Mononuclear cell (primary cell): ENCODE data around the gene OTULIN. TPM values are rescaled to one million over a fixed set of nuclear protein-coding genes. Genes with fewer than 3 reads are reported as not detected.

Experiments
- H3K27me3 ChIP-seq: 2 replicates; pipeline ENCODE4 v1.6.0; 2011; ENCODE audit warnings: low read length, control low read depth; ENCODE audit not compliant: insufficient read depth
- H3K4me1 ChIP-seq: 2 replicates; pipeline ENCODE4 v1.5.1; 2011; ENCODE audit warnings: mild to moderate bottlenecking, low read length, control low read depth; ENCODE audit not compliant: insufficient read depth
- H3K4me3 ChIP-seq: 2 replicates; pipeline ENCODE4 v1.5.1; 2011; ENCODE audit warnings: mild to moderate bottlenecking, low read length, moderate library complexity
- H3K9me3 ChIP-seq: 2 replicates; pipeline ENCODE4 v1.5.1; 2011; ENCODE audit warnings: low read depth, mild to moderate bottlenecking, control low read depth, low read length
- total RNA-seq: library from RNA; depleted of rRNA; stranded (reverse); fragments of >200 nt; gene quantifications from one replicate; pipeline ENCODE4 v1.2.3, GENCODE V29; 2012

The OTULIN gene
- total RNA-seq, 1 donor, result 88.1 TPM

GRCh38 chr5:14663734-14664269, 716 bp upstream of the OTULIN start:
- peak overlapping the region; percentile 75 for H3K4me3 ChIP-seq
- H3K27me3 ChIP-seq, result no peaks in the 10 kb centered on the region
- H3K9me3 ChIP-seq, result no peaks in the 10 kb centered on the region
- H3K4me1 ChIP-seq, result peaks cover 44% of the 10 kb centered on the region

DNA sequence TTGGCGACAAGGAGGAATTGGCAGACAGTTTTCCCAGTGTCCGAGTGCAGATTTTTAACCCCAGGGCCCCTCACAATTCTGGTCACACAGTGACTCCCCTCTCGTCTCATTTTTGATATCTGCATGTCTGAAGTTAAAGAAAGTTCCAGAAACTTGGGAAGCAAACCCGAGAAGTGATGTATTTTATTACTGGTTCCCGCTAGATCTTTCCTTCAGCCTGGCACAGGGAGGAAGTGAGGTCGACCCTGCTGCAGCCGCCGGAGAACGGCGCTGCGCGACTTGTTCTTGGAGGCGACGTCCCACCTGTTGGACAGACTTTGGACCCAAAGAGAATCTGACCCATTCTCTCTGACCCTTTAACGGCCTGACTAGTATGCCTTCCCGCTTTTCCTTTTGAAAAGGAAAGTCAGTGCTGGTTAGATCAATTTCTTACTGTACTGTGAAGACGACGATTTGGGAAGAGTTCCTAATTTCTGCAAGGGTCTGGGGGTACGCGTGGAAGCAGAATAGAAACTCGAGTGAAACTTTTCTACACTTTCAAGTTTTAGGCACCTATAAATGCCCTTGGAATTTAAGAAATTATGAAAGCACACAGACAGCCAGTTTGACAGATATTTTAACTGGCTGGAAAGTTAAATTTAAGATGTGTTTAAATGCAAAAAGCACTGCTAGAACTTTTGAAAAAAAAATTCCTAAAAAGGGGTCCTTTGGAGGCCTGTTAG, 744 bp downstream of the OTULIN start:
- Histone ChIP-seq H3K9me3 (no peaks in the 10 kb centered on the region), H3K4me3 (peak overlapping the region; percentile 75), H3K27me3 (no peaks in the 10 kb centered on the region), H3K4me1 (peaks cover 52% of the 10 kb centered on the region)

DNA sequence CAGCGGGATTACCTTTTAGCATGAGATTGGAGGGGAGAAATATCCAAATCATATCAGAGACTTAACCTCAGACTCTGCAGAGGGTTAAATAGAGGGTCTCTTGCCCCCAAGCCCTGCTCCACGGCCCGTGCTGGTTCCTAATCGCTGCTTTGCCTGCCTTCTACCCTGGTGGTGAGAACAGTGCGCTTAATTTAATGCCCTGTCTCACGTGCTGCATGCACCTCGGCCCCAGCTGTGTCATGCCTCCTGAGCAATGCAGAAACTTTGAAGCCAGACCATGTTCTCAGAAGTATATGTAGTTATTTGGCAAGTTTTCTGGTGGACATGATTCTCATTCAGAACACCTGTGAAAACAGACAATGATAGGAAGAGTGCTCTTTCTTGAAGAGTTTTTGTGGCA, 1.4 kb downstream of the OTULIN start:
- Histone ChIP-seq H3K4me3 (no peak overlapping the region), H3K4me1 (peaks cover 59% of the 10 kb centered on the region), H3K9me3 (no peaks in the 10 kb centered on the region), H3K27me3 (no peaks in the 10 kb centered on the region)

- H3K9me3 ChIP-seq, result no peaks in the 10 kb centered on the region
- H3K4me1 ChIP-seq, result peaks cover 63% of the 10 kb centered on the region
- no peak overlapping the region for H3K4me3 ChIP-seq
- no peaks in the 10 kb centered on the region for H3K27me3 ChIP-seq
Measured at GRCh38 chr5:14666357-14666756, 1.8 kb downstream of the OTULIN start.

- Histone ChIP-seq H3K9me3 (no peaks in the 10 kb centered on the region), H3K27me3 (no peaks in the 10 kb centered on the region), H3K4me1 (peaks cover 73% of the 10 kb centered on the region), H3K4me3 (no peak overlapping the region)
Measured at GRCh38 chr5:14667290-14667689, 2.8 kb downstream of the OTULIN start.

- Histone ChIP-seq H3K4me1 (peaks cover 77% of the 10 kb centered on the region), H3K4me3 (no peak overlapping the region), H3K27me3 (no peaks in the 10 kb centered on the region), H3K9me3 (no peaks in the 10 kb centered on the region)
Measured at GRCh38 chr5:14667770-14668169, 3.3 kb downstream of the OTULIN start.

- H3K9me3 ChIP-seq, result no peaks in the 10 kb centered on the region
Measured at GRCh38 chr5:14668181-14668591, 3.7 kb downstream of the OTULIN start.

DNA sequence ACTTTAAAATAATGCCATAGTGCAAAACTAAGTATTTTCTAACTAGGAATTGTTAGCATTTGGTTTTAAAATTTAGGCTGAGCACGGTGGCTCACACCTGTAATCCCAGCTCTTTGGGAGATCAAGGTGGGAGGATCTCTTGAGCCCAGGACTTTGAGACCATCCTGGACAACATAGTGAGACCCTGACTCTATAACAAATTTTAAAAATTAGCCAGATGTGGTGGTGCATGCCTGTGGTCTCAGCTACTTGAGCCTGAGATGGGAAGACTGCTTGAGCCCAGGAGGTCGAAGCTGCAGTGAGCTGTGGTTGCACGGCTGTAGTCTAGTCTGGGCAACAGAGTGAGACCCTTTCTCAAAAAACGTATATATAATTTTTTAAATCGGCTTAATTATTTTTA, 4.9 kb downstream of the OTULIN start:
- H3K27me3 ChIP-seq, result no peaks in the 10 kb centered on the region
- no peaks in the 10 kb centered on the region for H3K9me3 ChIP-seq
- no peak overlapping the region for H3K4me3 ChIP-seq
- peaks cover 69% of the 10 kb centered on the region for H3K4me1 ChIP-seq

More at GRCh38 chr5:14668181-14668591, 3.7 kb downstream of the OTULIN start:
- Histone ChIP-seq H3K4me3 (no peak overlapping the region), H3K4me1 (peaks cover 74% of the 10 kb centered on the region), H3K27me3 (no peaks in the 10 kb centered on the region)

- Histone ChIP-seq H3K27me3 (no peaks in the 10 kb centered on the region), H3K4me1 (peaks cover 75% of the 10 kb centered on the region), H3K9me3 (no peaks in the 10 kb centered on the region), H3K4me3 (no peak overlapping the region)
Measured at GRCh38 chr5:14669975-14670374, 5.5 kb downstream of the OTULIN start.

DNA sequence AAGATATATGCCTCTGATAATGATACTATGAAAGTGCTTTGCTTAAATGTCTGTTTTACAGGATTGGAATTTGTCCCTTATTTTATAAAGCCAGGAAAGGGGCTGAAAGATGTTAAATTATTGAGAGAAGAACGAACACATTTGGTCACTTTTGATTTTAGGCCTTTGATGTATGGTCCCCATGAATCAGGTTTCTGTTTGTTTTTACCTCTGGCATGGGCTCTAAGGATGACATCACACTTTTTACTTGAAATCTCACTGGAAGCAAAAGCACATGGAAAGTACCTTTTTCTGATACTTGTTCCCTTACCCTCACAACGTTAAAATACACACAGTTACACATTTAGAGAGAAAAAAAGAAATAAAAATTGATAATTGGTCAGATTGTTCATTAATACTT, 6.9 kb downstream of the OTULIN start:
- H3K4me3 ChIP-seq, result no peak overlapping the region
- peaks cover 76% of the 10 kb centered on the region for H3K4me1 ChIP-seq
- H3K27me3 ChIP-seq, result no peaks in the 10 kb centered on the region
- H3K9me3 ChIP-seq, result no peaks in the 10 kb centered on the region

GRCh38 chr5:14672082-14672481, 7.6 kb downstream of the OTULIN start:
- peaks cover 77% of the 10 kb centered on the region for H3K4me1 ChIP-seq
- H3K9me3 ChIP-seq, result no peaks in the 10 kb centered on the region
- no peak overlapping the region for H3K4me3 ChIP-seq
- H3K27me3 ChIP-seq, result no peaks in the 10 kb centered on the region

DNA sequence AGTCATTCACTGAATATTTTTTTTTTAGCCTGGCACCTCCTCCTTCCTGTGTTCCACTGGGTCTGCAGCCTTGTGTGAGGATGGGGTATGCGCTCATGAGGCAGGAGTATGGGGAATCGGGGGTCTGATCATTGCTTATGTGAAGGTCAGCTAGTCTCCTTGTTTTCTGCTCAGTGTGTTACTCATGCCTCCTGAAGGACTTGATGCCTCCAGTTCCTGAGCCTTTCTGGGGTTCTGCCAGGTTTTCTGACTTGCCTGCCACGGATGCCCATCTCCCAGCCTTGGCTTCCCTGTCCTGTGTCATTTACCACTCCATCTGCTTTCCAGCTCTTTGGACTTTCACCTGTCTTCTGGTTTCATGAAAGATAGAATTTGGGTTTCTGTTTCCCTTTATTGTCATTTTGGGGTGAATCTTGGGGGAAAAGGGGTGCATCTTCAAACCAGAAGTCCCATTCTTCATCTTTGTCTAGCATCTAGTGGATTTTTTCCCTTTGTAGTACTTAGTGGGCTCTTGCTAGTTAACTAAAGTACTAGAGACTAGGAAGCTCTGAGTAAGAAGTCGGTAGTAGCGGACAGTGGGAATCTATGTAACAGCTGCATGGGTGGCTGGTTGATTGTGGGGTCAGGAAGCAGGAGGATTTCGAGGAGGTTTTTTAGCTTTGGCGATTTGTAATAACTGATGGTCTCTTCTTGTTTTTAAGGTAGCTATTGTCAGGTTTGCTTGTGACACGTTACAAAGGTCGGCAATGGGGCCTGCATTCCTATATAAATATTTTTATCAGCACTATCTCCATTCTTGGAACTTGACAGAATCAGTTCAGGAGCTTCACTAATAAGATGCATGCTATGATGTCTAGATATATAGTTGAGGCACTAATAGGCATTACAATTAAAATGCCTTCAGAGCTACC, 8.2 kb downstream of the OTULIN start:
- Histone ChIP-seq H3K4me1 (peaks cover 72% of the 10 kb centered on the region), H3K9me3 (no peaks in the 10 kb centered on the region), H3K4me3 (no peak overlapping the region), H3K27me3 (no peaks in the 10 kb centered on the region)

GRCh38 chr5:14673443-14673842, 8.9 kb downstream of the OTULIN start:
- Histone ChIP-seq H3K4me3 (no peak overlapping the region), H3K4me1 (peaks cover 65% of the 10 kb centered on the region)

GRCh38 chr5:14674983-14675854, 10.7 kb downstream of the OTULIN start:
- Histone ChIP-seq H3K27me3 (no peaks in the 10 kb centered on the region), H3K9me3 (no peaks in the 10 kb centered on the region), H3K4me1 (peaks cover 57% of the 10 kb centered on the region), H3K4me3 (no peak overlapping the region)

More at GRCh38 chr5:14673443-14673842, 8.9 kb downstream of the OTULIN start:
- H3K27me3 ChIP-seq, result no peaks in the 10 kb centered on the region
- no peaks in the 10 kb centered on the region for H3K9me3 ChIP-seq
